Measurements from ENCODE around the gene CLDN1.

GRCh38 chr3:190345027-190345821, 23.0 kb upstream of the CLDN1 start:
- TF ChIP-seq FOXP2 (optimal IDR thresholded peaks at IDR 0.05; ENCODE audit: control extremely low read depth, extremely low read length, insufficient read depth) (no peak), POLR2AphosphoS5 (IDR thresholded peaks at IDR 0.05; ENCODE audit: borderline replicate concordance, low read depth, low read length) (no peak)

All from SK-N-MC (cell line).